Neural progenitor cell (in vitro differentiated cells): ENCODE measurements around the gene SLC18A3. TPM values are rescaled to one million over a fixed set of nuclear protein-coding genes. Genes with fewer than 3 reads are reported as not detected.
A peak's percentile ranks its signal among the peaks of the same experiment; 100 is the strongest.

Experiments
- DNase-seq: peaks from one replicate; pipeline ENCODE4 v3.0.0-alpha.2; 2016; ENCODE audit warnings: low spot score
- H2AFZ ChIP-seq: fragments of 200-600 bp; sonication (generic); replicated peaks from 2 replicates; pipeline ENCODE4 v1.6.1; 2016; ENCODE audit warnings: antibody characterized with exemption
- H3F3A ChIP-seq: fragments of 200-600 bp; sonication (generic); 2 replicates; pipeline ENCODE4 v1.6.1; 2016; ENCODE audit warnings: antibody characterized with exemption, low read depth
- H3K27ac ChIP-seq: fragments of 200-600 bp; sonication (generic); 2 replicates; pipeline ENCODE4 v1.5.1; 2016; ENCODE audit warnings: mild to moderate bottlenecking
- H3K27me3 ChIP-seq: fragments of 200-600 bp; sonication (generic); 2 replicates; pipeline ENCODE4 v1.6.1; 2016; ENCODE audit warnings: mild to moderate bottlenecking, moderate library complexity
- H3K36me3 ChIP-seq: fragments of 200-600 bp; sonication (generic); 2 replicates; pipeline ENCODE4 v1.5.1; 2016
- H3K4me1 ChIP-seq: fragments of 200-600 bp; sonication (generic); 2 replicates; pipeline ENCODE4 v1.6.1; 2016; ENCODE audit warnings: mixed run types
- H3K4me2 ChIP-seq: fragments of 200-600 bp; sonication (generic); 2 replicates; pipeline ENCODE4 v1.6.1; 2016
- H3K4me3 ChIP-seq: fragments of 200-600 bp; sonication (generic); 2 replicates; pipeline ENCODE4 v1.5.1; 2016
- H3K79me2 ChIP-seq: fragments of 200-600 bp; sonication (generic); 2 replicates; pipeline ENCODE4 v1.6.1; 2016; ENCODE audit warnings: low read depth
- H3K9ac ChIP-seq: fragments of 200-600 bp; sonication (generic); 2 replicates; pipeline ENCODE4 v1.6.1; 2016
- H3K9me3 ChIP-seq: fragments of 200-600 bp; sonication (generic); 2 replicates; pipeline ENCODE4 v1.5.1; 2016; ENCODE audit warnings: low read depth
- H4K20me1 ChIP-seq: fragments of 200-600 bp; sonication (generic); 2 replicates; pipeline ENCODE4 v1.6.1; 2016; ENCODE audit warnings: low read depth
- H3K27ac Mint-ChIP-seq: 3 replicates; pipeline ENCODE4 v1.8.0; 2021; ENCODE audit warnings: mixed read lengths
- H3K27me3 Mint-ChIP-seq: 2 replicates; pipeline ENCODE4 v1.8.0; 2022; ENCODE audit warnings: low read depth, mild to moderate bottlenecking, inconsistent platforms, moderate library complexity, mixed read lengths; ENCODE audit not compliant: insufficient read depth
- H3K36me3 Mint-ChIP-seq: 3 replicates; pipeline ENCODE4 v1.8.0; 2021; ENCODE audit warnings: mixed read lengths
- H3K4me1 Mint-ChIP-seq: 3 replicates; pipeline ENCODE4 v1.8.0; 2021; ENCODE audit warnings: mixed read lengths
- H3K4me3 Mint-ChIP-seq: 3 replicates; pipeline ENCODE4 v1.8.0; 2021; ENCODE audit warnings: mild to moderate bottlenecking, moderate library complexity, mixed read lengths
- H3K9me3 Mint-ChIP-seq: 3 replicates; pipeline ENCODE4 v1.8.0; 2020; ENCODE audit warnings: mixed read lengths
- CTCF ChIP-seq: fragments of 200-600 bp; sonication (generic); IDR thresholded peaks from 2 replicates; pipeline ENCODE4 v1.5.1; 2017; ENCODE audit warnings: antibody characterized with exemption, mild to moderate bottlenecking
- EZH2 ChIP-seq: fragments of 200-600 bp; sonication (generic); IDR thresholded peaks from 2 replicates; pipeline ENCODE4 v1.6.1; 2017; ENCODE audit warnings: antibody characterized with exemption, mild to moderate bottlenecking, moderate library complexity
- EZH2phosphoT487 ChIP-seq: fragments of 200-600 bp; sonication (generic); IDR thresholded peaks from 2 replicates; pipeline ENCODE4 v1.6.1; 2017; ENCODE audit warnings: antibody characterized with exemption
- total RNA-seq: library from RNA; depleted of rRNA; stranded (reverse); fragments of >200 nt; gene quantifications from 2 replicates; pipeline ENCODE4 v1.2.3, GENCODE V29; 2015; ENCODE audit warnings: low replicate concordance

Gene SLC18A3
- total RNA-seq, 1 donor from 2014 or later: not detected

GRCh38 chr10:49606981-49607535, 3.1 kb upstream of the SLC18A3 start:
- H3K27ac Mint-ChIP-seq: no peak overlapping the region
- peaks cover 100% of the 10 kb centered on the region for H3K27me3 ChIP-seq
- peaks cover 17% of the 10 kb centered on the region for H3K4me1 Mint-ChIP-seq
- H3K9ac ChIP-seq: no peak overlapping the region
- H3K4me2 ChIP-seq: no peak overlapping the region
- peaks cover 3% of the 10 kb centered on the region for H3K9me3 Mint-ChIP-seq
- peaks cover 63% of the 10 kb centered on the region for H3K27me3 Mint-ChIP-seq
- peaks cover 10% of the 10 kb centered on the region for H3K4me1 ChIP-seq
- TF ChIP-seq CTCF (no peak), EZH2 (peak; percentile 73), EZH2phosphoT487 (peak; percentile 57)
- H3F3A ChIP-seq: peaks cover 3% of the 10 kb centered on the region
- H3K36me3 Mint-ChIP-seq: no peaks in the 10 kb centered on the region
- no peak overlapping the region for H3K4me3 ChIP-seq
- DNase-seq: peak; percentile 93
- H4K20me1 ChIP-seq: peaks cover 64% of the 10 kb centered on the region
- no peaks in the 10 kb centered on the region for H3K79me2 ChIP-seq
- no peak overlapping the region for H3K4me3 Mint-ChIP-seq
- no peaks in the 10 kb centered on the region for H3K36me3 ChIP-seq
- H3K27ac ChIP-seq: no peak overlapping the region
- H2AFZ ChIP-seq: no peak overlapping the region
- H3K9me3 ChIP-seq: no peaks in the 10 kb centered on the region

GRCh38 chr10:49608166-49609005, 1.7 kb upstream of the SLC18A3 start:
- H3K9me3 ChIP-seq: no peaks in the 10 kb centered on the region
- H3F3A ChIP-seq: peaks cover 3% of the 10 kb centered on the region
- H3K4me3 ChIP-seq: no peak overlapping the region
- H3K4me1 ChIP-seq: peaks cover 10% of the 10 kb centered on the region
- no peak for DNase-seq
- peak overlapping the region; percentile 90 for H3K4me2 ChIP-seq
- H3K9ac ChIP-seq: no peak overlapping the region
- Mint-ChIP-seq H3K27me3 (peaks cover 70% of the 10 kb centered on the region), H3K9me3 (peaks cover 3% of the 10 kb centered on the region), H3K27ac (no peak overlapping the region), H3K4me1 (peaks cover 28% of the 10 kb centered on the region), H3K36me3 (no peaks in the 10 kb centered on the region), H3K4me3 (peak overlapping the region; percentile 81)
- H3K36me3 ChIP-seq: no peaks in the 10 kb centered on the region
- H4K20me1 ChIP-seq: peaks cover 76% of the 10 kb centered on the region
- H3K79me2 ChIP-seq: no peaks in the 10 kb centered on the region
- TF ChIP-seq CTCF (no peak), EZH2 (no peak), EZH2phosphoT487 (no peak)
- no peak overlapping the region for H2AFZ ChIP-seq
- peaks cover 100% of the 10 kb centered on the region for H3K27me3 ChIP-seq
- no peak overlapping the region for H3K27ac ChIP-seq

GRCh38 chr10:49609006-49609282, 1.2 kb upstream of the SLC18A3 start:
- H3K36me3 ChIP-seq: no peaks in the 10 kb centered on the region
- H3K27ac Mint-ChIP-seq: no peak overlapping the region
- peaks cover 16% of the 10 kb centered on the region for H3K4me1 ChIP-seq
- H3K27ac ChIP-seq: no peak overlapping the region
- peaks cover 34% of the 10 kb centered on the region for H3K4me1 Mint-ChIP-seq
- H3K27me3 ChIP-seq: peaks cover 100% of the 10 kb centered on the region
- peak; percentile 35 for DNase-seq
- peak overlapping the region; percentile 45 for H3K4me3 ChIP-seq
- peak overlapping the region; percentile 90 for H3K4me2 ChIP-seq
- H3K9me3 Mint-ChIP-seq: peaks cover 3% of the 10 kb centered on the region
- no peaks in the 10 kb centered on the region for H3K9me3 ChIP-seq
- no peak overlapping the region for H3K9ac ChIP-seq
- no peak overlapping the region for H2AFZ ChIP-seq
- H3K27me3 Mint-ChIP-seq: peaks cover 74% of the 10 kb centered on the region
- TF ChIP-seq EZH2 (no peak), EZH2phosphoT487 (no peak), CTCF (no peak)
- H3K36me3 Mint-ChIP-seq: no peaks in the 10 kb centered on the region
- no peaks in the 10 kb centered on the region for H3K79me2 ChIP-seq
- peaks cover 82% of the 10 kb centered on the region for H4K20me1 ChIP-seq
- peaks cover 3% of the 10 kb centered on the region for H3F3A ChIP-seq
- H3K4me3 Mint-ChIP-seq: peak overlapping the region; percentile 81
